Hematopoietic multipotent progenitor cell (in vitro differentiated cells): ENCODE measurements around the gene PCDHB12. TPM values are rescaled to one million over a fixed set of nuclear protein-coding genes. Genes with fewer than 3 reads are reported as not detected.
"Not testable (repeated sequence)": the region's sequence is repeated elsewhere in the genome, so short reads cannot be mapped to it uniquely, and the experiment has no call there.

Experiments used
- DNase-seq, 3 donors: peaks; one replicate each; pipeline ENCODE4 v3.0.0-alpha.2; 2011 to 2015; ENCODE audit warnings: low read depth in 2 of 3, low spot score in 2 of 3
- total RNA-seq: library from RNA; depleted of rRNA; stranded (reverse); fragments of >200 nt; gene quantifications from one replicate; pipeline ENCODE4 v1.2.3, GENCODE V29; 2012

Gene PCDHB12
- total RNA-seq, result not detected

DNA sequence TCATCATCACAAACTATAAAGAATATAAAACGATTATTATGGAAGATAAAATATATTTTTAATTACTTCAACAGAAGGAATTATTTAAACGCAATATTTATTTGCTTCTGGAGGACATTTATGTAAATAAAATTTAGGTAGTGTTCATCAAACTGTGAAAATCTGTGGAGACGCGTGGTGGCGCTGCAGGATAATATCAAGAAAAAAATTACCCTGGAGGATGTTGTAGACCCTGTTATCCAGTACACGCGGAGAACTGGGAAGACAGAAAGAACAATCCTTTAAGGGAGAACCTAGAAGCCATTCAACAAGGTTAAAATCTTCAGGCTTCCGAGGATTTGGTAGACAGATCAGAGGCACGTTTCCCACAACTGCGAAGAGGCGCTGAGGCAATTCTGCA is at the start of gene PCDHB12:
Gene PCDHB12, plus strand, starts transcription at position 242 of the 400 bp plus-strand sequence. CDS start 189 bp downstream, outside the sequence.
- no peak for DNase-seq

DNA sequence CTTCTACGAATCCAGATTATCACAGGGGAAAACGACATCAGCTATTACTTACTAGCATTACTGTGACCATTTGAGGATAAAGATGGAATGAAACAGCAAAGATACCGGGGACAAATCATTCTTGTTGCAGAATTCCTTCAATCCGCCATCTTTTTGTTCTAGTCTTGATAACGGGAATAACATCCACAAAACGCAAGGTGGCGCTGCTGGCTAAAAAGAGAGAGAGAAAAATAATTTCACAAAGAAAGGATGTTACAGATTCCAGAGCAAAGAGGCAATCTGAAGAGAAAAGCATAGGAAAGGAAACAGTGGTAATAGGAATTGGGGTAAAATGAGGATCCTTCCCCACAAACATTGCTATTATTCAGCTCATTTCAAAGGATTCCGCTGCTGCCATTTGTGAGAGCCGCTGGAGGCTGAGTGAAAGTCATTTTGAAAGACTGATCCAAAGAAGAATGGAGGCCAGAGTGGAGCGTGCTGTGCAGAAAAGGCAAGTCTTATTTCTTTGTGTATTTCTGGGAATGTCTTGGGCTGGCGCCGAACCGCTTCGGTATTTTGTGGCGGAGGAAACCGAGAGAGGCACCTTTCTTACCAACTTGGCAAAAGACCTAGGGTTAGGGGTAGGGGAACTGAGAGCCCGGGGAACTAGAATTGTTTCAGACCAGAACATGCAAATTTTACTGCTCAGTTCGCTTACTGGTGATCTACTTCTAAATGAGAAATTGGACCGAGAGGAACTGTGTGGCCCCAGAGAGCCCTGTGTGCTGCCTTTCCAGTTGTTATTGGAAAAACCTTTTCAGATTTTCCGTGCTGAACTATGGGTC is 35.9 kb upstream of the PCDHB12 start, which contains the start of gene PCDHB7:
Gene PCDHB7, plus strand, starts transcription at position 264 of the 824 bp plus-strand sequence. Its CDS starts 192 bp downstream, at position 456.
- peak in 1 of 3 donors; percentile 39 for DNase-seq

DNA sequence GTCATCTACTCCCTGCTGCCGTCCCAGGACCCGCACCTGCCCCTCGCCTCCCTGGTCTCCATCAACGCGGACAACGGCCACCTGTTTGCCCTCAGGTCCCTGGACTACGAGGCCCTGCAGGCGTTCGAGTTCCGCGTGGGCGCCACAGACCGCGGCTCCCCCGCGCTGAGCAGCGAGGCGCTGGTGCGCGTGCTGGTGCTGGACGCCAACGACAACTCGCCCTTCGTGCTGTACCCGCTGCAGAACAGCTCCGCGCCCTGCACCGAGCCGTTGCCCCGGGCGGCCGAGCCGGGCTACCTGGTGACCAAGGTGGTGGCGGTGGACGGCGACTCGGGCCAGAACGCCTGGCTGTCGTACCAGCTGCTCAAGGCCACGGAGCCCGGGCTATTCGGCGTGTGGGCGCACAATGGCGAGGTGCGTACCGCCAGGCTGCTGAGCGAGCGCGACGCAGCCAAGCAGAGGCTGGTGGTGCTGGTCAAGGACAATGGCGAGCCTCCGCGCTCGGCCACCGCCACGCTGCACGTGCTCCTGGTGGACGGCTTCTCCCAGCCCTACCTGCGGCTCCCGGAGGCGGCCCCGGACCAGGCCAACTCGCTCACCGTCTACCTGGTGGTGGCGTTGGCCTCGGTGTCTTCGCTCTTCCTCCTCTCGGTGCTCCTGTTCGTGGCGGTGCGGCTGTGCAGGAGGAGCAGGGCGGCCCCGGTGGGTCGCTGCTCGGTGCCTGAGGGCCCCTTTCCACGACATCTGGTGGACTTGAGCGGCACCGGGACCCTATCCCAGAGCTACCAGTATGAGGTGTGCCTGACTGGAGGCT is 34.0 kb upstream of the PCDHB12 start:
- not testable (repeated sequence) for DNase-seq

DNA sequence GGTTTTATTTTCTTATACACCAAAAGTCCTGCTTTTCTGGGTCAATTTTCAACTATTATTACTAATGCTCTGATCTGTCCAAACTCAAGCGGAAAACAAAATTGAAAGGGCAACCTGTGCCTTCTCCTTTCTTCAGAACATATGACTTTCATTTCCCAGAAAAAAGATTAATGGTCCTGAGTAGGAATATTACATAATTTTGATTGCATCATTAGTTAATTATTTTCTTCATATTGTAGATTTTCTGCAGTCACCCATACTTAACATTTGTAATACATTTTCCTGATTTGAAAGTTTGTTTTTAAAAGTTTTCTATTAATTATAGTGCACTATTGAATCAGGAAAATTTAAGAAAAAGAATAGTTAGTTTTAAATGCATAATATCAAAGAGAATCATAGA is 32.6 kb upstream of the PCDHB12 start:
- DNase-seq, result no peak

DNA sequence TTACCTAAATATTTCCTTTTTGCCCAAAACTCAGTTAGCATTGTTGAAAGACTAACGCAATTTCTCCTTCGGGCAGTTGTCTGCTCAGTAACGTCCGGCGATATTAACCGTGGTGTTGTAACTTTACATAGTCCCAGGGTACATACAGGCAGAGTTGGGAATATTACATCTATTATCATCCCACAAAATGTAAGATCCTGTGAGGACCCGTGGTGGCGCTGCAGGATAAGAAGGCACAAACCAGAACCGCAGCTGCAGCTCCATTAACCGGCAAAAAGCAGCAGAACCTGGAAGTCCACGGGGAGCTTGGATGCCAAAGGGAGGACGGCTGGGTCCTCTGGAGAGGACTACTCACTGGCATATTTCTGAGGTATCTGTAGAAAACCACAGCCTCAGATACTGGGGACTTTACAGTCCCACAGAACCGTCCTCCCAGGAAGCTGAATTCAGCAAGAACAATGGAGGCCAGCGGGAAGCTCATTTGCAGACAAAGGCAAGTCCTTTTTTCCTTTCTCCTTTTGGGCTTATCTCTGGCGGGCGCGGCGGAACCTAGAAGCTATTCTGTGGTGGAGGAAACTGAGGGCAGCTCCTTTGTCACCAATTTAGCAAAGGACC is 30.8 kb upstream of the PCDHB12 start, which contains the start of gene PCDHB8:
Gene PCDHB8, plus strand, starts transcription at position 214 of the 615 bp plus-strand sequence. Its CDS starts 245 bp downstream, at position 459.
- DNase-seq, result not testable (repeated sequence)

DNA sequence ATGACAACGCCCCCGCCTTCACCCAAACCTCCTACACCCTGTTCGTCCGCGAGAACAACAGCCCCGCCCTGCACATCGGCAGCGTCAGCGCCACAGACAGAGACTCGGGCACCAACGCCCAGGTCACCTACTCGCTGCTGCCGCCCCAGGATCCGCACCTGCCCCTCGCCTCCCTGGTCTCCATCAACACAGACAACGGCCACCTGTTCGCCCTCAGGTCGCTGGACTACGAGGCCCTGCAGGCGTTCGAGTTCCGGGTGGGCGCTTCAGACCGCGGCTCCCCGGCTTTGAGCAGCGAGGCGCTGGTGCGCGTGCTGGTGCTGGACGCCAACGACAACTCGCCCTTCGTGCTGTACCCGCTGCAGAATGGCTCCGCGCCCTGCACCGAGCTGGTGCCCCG is 29.1 kb upstream of the PCDHB12 start:
- not testable (repeated sequence) for DNase-seq

DNA sequence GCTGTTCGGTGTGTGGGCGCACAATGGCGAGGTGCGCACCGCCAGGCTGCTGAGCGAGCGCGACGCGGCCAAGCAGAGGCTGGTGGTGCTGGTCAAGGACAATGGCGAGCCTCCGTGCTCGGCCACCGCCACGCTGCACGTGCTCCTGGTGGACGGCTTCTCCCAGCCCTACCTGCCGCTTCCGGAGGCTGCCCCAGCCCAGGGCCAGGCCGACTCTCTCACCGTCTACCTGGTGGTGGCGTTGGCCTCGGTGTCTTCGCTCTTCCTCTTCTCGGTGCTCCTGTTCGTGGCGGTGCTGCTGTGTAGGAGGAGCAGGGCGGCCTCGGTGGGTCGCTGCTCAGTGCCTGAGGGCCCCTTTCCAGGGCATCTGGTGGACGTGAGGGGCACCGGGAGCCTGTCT is 28.6 kb upstream of the PCDHB12 start:
- DNase-seq, result not testable (repeated sequence)

DNA sequence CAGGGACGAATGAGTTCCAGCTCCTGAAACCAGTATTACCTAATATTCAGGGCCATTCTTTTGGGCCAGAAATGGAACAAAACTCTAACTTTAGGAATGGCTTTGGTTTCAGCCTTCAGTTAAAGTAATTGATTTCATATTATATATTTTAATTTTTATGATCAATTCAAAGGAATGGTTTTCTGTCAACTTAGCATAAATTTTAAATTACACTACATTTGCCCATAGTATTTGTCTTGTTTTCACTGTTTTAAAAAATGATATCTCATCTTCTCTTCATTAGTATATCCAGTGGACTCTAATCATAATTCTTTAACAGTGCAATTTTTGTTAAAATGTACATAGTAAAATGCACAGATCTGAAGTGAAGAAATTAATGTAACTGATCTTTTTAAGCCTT is 28.2 kb upstream of the PCDHB12 start:
- no peak for DNase-seq

DNA sequence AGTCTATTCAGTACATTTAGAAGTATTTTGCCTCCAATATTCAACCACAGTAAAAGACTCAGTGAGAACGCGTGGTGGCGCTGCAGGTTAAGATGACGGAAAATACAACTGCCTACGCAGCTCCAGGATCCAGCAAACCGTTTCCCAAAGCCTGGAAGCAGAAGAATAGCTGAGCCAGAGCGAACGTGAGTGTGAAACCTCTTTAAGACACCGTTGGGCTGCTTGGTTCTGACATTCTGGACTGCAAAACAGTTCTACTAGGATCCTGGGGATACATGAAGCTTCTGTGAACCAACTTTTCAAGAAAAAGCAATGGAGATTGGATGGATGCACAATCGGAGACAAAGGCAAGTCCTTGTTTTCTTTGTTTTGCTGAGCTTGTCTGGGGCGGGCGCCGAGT is 26.3 kb upstream of the PCDHB12 start, which contains the start of gene PCDHB16:
Gene PCDHB16, plus strand, starts transcription at position 140 of the 400 bp plus-strand sequence. Its CDS starts 173 bp downstream, at position 313.
- DNase-seq, result no peak

DNA sequence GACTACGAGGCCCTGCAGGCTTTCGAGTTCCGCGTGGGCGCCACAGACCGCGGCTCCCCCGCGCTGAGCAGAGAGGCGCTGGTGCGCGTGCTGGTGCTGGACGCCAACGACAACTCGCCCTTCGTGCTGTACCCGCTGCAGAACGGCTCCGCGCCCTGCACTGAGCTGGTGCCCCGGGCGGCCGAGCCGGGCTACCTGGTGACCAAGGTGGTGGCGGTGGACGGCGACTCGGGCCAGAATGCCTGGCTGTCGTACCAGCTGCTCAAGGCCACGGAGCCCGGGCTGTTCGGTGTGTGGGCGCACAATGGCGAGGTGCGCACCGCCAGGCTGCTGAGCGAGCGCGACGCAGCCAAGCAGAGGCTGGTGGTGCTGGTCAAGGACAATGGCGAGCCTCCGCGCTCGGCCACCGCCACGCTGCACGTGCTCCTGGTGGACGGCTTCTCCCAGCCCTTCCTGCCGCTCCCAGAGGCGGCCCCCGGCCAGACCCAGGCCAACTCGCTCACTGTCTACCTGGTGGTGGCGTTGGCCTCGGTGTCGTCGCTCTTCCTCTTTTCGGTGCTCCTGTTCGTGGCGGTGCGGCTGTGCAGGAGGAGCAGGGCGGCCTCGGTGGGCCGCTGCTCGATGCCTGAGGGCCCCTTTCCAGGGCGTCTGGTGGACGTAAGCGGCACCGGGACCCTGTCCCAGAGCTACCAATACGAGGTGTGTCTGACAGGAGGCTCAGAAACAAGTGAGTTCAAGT is 24.2 kb upstream of the PCDHB12 start:
- DNase-seq, result not testable (repeated sequence)

DNA sequence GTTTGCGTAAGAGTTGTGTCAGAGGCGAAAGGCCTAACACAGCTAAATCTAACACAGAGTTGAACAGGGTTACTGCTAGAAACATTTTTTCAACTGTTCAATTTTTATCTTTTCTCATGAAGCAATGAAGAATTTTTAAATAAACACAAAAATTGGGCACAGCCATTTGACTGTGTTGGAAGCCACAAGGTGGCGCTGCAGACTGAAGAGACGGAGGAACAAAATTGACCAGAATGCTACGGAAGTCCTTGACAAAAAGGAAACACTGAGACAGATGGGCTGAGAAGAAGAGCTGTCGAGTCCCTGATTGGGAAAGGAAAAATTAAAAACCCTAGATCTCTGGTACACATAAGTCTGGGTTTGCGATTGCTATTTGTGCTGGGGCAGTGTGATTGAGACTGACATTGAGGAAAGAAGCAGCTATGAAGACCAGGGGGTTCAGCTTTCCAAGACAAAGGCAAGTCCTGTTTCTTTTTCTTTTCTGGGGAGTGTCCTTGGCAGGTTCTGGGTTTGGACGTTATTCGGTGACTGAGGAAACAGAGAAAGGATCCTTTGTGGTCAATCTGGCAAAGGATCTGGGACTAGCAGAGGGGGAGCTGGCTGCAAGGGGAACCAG is 21.5 kb upstream of the PCDHB12 start, which contains the start of gene PCDHB9:
Gene PCDHB9, plus strand, starts transcription at position 265 of the 616 bp plus-strand sequence. Its CDS starts 158 bp downstream, at position 423.
- DNase-seq, result peak in 1 of 3 donors; percentile 12

DNA sequence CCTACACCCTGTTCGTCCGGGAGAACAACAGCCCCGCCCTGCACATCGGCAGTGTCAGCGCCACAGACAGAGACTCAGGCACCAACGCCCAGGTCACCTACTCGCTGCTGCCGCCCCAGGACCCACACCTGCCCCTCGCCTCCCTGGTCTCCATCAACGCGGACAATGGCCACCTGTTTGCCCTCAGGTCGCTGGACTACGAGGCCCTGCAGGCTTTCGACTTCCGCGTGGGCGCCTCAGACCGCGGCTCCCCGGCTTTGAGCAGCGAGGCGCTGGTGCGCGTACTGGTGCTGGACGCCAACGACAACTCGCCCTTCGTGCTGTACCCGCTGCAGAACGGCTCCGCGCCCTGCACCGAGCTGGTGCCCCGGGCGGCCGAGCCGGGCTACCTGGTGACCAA is 19.8 kb upstream of the PCDHB12 start:
- not testable (repeated sequence) for DNase-seq

DNA sequence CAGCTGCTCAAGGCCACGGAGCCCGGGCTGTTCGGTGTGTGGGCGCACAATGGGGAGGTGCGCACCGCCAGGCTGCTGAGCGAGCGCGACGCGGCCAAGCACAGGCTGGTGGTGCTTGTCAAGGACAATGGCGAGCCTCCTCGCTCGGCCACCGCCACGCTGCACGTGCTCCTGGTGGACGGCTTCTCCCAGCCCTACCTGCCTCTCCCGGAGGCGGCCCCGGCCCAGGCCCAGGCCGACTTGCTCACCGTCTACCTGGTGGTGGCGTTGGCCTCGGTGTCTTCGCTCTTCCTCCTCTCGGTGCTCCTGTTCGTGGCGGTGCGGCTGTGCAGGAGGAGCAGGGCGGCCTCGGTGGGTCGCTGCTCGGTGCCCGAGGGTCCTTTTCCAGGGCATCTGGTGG is 19.4 kb upstream of the PCDHB12 start:
- not testable (repeated sequence) for DNase-seq

DNA sequence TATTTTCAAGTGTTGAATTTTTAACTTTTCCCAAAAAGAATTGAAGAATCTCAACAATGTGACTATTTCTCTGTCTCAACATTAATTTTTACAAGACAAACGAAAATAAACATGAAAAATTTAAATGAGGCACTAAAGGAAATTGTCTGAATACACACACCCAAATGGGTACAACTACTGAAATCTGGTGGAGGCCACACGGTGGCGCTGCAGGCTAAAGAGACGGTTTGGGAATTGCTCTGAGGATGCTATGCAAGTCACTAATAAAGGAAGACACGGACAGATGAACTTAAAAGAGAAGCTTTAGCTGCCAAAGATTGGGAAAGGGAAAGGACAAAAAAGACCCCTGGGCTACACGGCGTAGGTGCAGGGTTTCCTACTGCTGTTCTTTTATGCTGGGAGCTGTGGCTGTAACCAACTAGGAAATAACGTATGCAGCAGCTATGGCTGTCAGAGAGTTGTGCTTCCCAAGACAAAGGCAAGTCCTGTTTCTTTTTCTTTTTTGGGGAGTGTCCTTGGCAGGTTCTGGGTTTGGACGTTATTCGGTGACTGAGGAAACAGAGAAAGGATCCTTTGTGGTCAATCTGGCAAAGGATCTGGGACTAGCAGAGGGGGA is 16.3 kb upstream of the PCDHB12 start, which contains the start of gene PCDHB10:
Gene PCDHB10, plus strand, starts transcription at position 244 of the 616 bp plus-strand sequence. Its CDS starts 200 bp downstream, at position 444.
- peak in 1 of 3 donors; percentile 24 for DNase-seq

DNA sequence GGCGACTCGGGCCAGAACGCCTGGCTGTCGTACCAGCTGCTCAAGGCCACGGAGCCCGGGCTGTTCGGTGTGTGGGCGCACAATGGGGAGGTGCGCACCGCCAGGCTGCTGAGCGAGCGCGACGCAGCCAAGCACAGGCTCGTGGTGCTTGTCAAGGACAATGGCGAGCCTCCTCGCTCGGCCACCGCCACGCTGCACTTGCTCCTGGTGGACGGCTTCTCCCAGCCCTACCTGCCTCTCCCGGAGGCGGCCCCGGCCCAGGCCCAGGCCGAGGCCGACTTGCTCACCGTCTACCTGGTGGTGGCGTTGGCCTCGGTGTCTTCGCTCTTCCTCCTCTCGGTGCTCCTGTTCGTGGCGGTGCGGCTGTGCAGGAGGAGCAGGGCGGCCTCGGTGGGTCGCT is 14.2 kb upstream of the PCDHB12 start:
- not testable (repeated sequence) for DNase-seq

DNA sequence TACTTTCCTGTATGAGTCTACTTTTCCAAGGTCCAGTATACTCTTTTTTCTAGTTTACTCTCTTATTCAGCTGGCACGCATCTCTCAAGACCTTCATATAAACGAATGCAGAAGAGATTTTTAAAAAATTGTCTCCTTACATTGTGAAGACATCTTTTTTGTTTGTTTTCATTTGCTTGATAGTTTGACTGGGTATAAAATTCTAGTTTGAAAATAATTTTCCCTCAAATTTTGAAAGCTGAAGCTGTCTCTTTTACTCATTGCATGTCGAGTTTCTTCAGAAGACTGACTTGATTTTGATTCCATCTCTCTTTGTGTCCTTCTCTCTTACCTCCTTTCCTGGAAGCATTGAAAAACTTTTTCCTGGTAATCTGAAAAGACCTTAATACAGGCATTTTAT is 12.2 kb upstream of the PCDHB12 start:
- DNase-seq, result no peak

DNA sequence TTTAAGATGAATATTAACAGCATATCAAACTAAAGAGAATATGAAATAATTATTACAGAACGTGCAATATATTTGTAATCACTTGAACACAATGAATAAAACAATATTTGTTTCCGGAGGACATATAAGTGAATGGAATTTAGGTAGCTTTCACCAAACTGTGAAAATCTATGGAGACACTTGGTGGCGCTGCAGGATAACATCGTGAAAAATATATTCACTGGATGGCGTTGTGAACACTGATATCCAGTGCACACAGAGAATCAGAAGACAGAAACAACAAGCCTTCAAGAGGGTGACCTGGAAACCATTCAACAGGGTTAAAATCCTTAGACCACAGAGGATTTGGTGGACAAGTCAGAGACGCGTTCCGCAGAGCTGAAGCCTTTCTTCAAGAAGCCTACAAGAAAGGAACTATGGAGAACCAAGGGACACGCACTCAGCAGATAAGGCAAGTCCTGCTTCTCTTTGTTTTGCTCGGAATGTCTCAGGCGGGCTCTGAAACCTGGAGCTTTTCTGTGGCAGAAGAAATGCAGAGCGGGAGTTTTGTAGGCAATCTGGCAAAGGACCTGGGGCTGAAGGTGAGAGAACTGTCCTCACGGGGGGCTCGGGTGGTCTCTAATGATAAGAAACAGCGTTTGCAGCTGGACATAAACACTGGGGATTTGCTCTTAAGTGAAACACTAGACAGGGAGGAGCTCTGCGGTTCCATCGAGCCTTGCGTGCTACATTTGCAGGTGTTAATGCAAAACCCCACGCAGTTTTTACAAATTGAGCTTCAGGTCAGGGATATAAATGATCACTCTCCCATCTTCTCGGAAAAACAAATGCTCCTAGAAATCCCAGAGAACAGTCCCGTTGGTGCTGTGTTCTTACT is 8.9 kb upstream of the PCDHB12 start, which contains the start of gene PCDHB11:
Gene PCDHB11, plus strand, starts transcription at position 269 of the 877 bp plus-strand sequence. Its CDS starts 148 bp downstream, at position 417.
- peak in 1 of 3 donors; percentile 16 for DNase-seq

DNA sequence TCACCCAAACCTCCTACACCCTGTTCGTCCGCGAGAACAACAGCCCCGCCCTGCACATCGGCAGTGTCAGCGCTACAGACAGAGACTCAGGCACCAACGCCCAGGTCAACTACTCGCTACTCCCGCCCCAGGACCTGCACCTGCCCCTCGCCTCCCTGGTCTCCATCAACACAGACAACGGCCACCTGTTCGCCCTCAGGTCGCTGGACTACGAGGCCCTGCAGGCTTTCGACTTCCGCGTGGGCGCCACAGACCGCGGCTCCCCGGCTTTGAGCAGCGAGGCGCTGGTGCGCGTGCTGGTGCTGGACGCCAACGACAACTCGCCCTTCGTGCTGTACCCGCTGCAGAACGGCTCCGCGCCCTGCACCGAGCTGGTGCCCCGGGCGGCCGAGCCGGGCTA is 7.4 kb upstream of the PCDHB12 start:
- not testable (repeated sequence) for DNase-seq
